Ishikawa (cell line): Measurements from ENCODE around the gene SNX32.

Experiments
- CEBPB ChIP-seq: IDR thresholded peaks from 2 replicates; pipeline ENCODE4 v1.6.1; 2012
- CREB1 ChIP-seq: IDR thresholded peaks from 2 replicates; pipeline ENCODE4 v1.6.1; 2012; ENCODE audit warnings: low read depth
- EGR1 ChIP-seq: IDR thresholded peaks from 2 replicates; pipeline ENCODE4 v1.6.1; 2012
- EP300 ChIP-seq: IDR thresholded peaks from 2 replicates; pipeline ENCODE4 v1.6.1; 2012; ENCODE audit warnings: borderline replicate concordance
- FOXM1 ChIP-seq: IDR thresholded peaks from 2 replicates; pipeline ENCODE4 v1.6.1; 2012; ENCODE audit warnings: low read depth, borderline replicate concordance
- MAX ChIP-seq: IDR thresholded peaks from 2 replicates; pipeline ENCODE4 v1.6.1; 2012
- NFIC ChIP-seq: IDR thresholded peaks from 2 replicates; pipeline ENCODE4 v1.6.1; 2012
- RAD21 ChIP-seq: IDR thresholded peaks from 2 replicates; pipeline ENCODE4 v1.6.1; 2012; ENCODE audit warnings: low read depth
- REST ChIP-seq: IDR thresholded peaks from 2 replicates; pipeline ENCODE4 v1.6.1; 2012; ENCODE audit warnings: low read depth, mild to moderate bottlenecking
- TAF1 ChIP-seq: IDR thresholded peaks from 2 replicates; pipeline ENCODE4 v1.6.1; 2012; ENCODE audit warnings: low read depth, mild to moderate bottlenecking
- TCF12 ChIP-seq: IDR thresholded peaks from 2 replicates; pipeline ENCODE4 v1.6.1; 2012; ENCODE audit warnings: low read depth
- TEAD4 ChIP-seq: IDR thresholded peaks from 2 replicates; pipeline ENCODE4 v1.6.1; 2012
- USF1 ChIP-seq: IDR thresholded peaks from 2 replicates; pipeline ENCODE4 v1.6.1; 2012
- YY1 ChIP-seq: IDR thresholded peaks from 2 replicates; pipeline ENCODE4 v1.6.1; 2012; ENCODE audit warnings: low read depth
- ZBTB7A ChIP-seq: IDR thresholded peaks from 2 replicates; pipeline ENCODE4 v1.6.1; 2012; ENCODE audit warnings: low read depth

SNX32 gene

GRCh38 chr11:65896034-65896999 is 62.6 kb downstream of the SNX32 start:
- TF ChIP-seq TCF12 (no peak), REST (no peak), CREB1 (no peak), FOXM1 (no peak), YY1 (no peak), MAX (no peak), TEAD4 (no peak), EP300 (no peak), RAD21 (no peak), TAF1 (no peak), USF1 (no peak), CEBPB (no peak)

GRCh38 chr11:65897020-65897471 is 63.3 kb downstream of the SNX32 start:
- no peak for TF ChIP-seq FOXM1
- TF ChIP-seq RAD21: no peak
- TF ChIP-seq TCF12: no peak
- TF ChIP-seq TEAD4: no peak
- TF ChIP-seq CEBPB: no peak
- no peak for TF ChIP-seq REST
- TF ChIP-seq EP300: no peak
- TF ChIP-seq CREB1: no peak
- no peak for TF ChIP-seq EGR1
- no peak for TF ChIP-seq TAF1
- no peak for TF ChIP-seq NFIC
- no peak for TF ChIP-seq USF1

- TF ChIP-seq FOXM1 (no peak), ZBTB7A (no peak), CREB1 (no peak)
Measured at GRCh38 chr11:65898656-65899355, 65.0 kb downstream of the SNX32 start.

- TF ChIP-seq TAF1: no peak
- peak; percentile 37; the same call in 1 of the 2 replicates for TF ChIP-seq USF1
- TF ChIP-seq ZBTB7A: peak; percentile 64; the same call in 1 of the 2 replicates
- TF ChIP-seq CREB1: no peak
- TF ChIP-seq MAX: peak; percentile 93
Measured at GRCh38 chr11:65899356-65900124, 65.8 kb downstream of the SNX32 start.
